ENCODE measurements around the gene TACR1. TPM values are rescaled to one million over a fixed set of nuclear protein-coding genes. Genes with fewer than 3 reads are reported as not detected.

TACR1 gene
- total RNA-seq, 1 experiment from 2014 or later: not detected

DNA sequence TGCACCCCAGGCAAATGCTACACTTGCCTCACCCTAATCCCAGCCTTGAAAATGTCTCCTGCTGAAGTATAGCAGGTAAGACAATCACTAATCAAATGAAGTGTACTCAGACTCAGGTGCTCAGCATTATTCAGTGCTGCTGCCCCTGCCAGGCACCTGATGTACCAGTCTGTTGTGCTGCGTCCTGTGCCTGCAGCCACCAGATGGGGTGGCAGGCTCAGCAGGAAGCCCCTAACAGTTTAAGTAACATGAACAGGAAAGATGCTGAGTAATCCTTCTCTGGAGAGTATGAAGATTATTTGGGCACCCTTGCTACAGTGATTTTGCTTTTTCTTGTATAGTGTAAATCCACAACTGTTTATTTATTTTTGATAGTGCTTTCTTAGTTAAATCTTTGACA is 69.1 kb downstream of the TACR1 start:
- Histone ChIP-seq H3K9me2 (ENCODE audit: insufficient read depth) (no peaks in the 10 kb centered on the region), H3K27ac (no peak overlapping the region), H3K27me3 (ENCODE audit: insufficient read depth, low read depth) (no peaks in the 10 kb centered on the region), H3K4me3 (no peak overlapping the region), H3K4me1 (replicated peaks; ENCODE audit: insufficient read depth) (no peaks in the 10 kb centered on the region), H2AFZ (no peak overlapping the region), H3K4me2 (no peak overlapping the region), H3F3A (ENCODE audit: insufficient read depth, low read depth) (no peaks in the 10 kb centered on the region), H3K79me2 (ENCODE audit: low read depth) (no peaks in the 10 kb centered on the region), H3K9me3 (ENCODE audit: insufficient read depth, low read depth) (no peaks in the 10 kb centered on the region; the same call in 1 of the 2 replicates), H3K36me3 (ENCODE audit: low read depth) (no peaks in the 10 kb centered on the region), H4K20me1 (ENCODE audit: insufficient read depth) (no peaks in the 10 kb centered on the region)
- TF ChIP-seq, protein P1, sequence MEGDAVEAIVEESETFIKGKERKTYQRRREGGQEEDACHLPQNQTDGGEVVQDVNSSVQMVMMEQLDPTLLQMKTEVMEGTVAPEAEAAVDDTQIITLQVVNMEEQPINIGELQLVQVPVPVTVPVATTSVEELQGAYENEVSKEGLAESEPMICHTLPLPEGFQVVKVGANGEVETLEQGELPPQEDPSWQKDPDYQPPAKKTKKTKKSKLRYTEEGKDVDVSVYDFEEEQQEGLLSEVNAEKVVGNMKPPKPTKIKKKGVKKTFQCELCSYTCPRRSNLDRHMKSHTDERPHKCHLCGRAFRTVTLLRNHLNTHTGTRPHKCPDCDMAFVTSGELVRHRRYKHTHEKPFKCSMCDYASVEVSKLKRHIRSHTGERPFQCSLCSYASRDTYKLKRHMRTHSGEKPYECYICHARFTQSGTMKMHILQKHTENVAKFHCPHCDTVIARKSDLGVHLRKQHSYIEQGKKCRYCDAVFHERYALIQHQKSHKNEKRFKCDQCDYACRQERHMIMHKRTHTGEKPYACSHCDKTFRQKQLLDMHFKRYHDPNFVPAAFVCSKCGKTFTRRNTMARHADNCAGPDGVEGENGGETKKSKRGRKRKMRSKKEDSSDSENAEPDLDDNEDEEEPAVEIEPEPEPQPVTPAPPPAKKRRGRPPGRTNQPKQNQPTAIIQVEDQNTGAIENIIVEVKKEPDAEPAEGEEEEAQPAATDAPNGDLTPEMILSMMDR (conservative IDR thresholded peaks at IDR 0.05): peak; percentile 42
- no peak for TF ChIP-seq EZH2 (IDR thresholded peaks at IDR 0.05; ENCODE audit: low read depth)
- no peak for DNase-seq
- intact Hi-C loops (cut with micrococcal nuclease; ENCODE audit: unreplicated experiment): loop anchor here (1.0 kb wide), 1 partner anchor 274 kb away; no protein-coding TSS in a partner anchor
- POLR2A ChIA-PET (ENCODE audit: unreplicated experiment): interaction anchor here (0.6 kb wide), 1 partner anchor 30 kb away, joined by 6 read pairs; no protein-coding TSS in a partner anchor
- BruUV-seq (replicated peaks): no TSS peak
- CTCF ChIA-PET: no interaction called here

DNA sequence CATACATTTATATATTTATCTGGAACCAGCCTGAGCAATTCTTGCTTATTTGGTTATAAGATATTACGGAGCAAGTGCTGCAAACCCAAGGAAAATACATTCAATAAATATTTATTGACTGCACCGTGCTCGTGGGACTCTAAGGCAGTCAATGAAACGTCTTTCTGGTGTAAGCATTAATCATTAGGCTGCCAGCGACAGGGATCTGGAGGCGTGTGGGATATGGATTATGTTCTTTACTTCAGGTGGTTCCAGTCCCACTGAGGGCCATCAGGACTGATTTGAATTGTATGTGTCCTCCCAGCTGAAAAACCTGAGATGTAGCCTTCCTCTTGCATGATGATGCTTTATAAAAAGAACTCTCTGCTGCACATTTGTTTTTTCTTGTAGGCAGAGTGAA is 75.4 kb downstream of the TACR1 start:
- Histone ChIP-seq H3K79me2 (ENCODE audit: low read depth) (no peaks in the 10 kb centered on the region), H3K27me3 (ENCODE audit: insufficient read depth, low read depth) (no peaks in the 10 kb centered on the region), H3K4me1 (replicated peaks; ENCODE audit: insufficient read depth) (no peaks in the 10 kb centered on the region), H4K20me1 (ENCODE audit: insufficient read depth) (no peaks in the 10 kb centered on the region), H3K4me2 (no peak overlapping the region), H2AFZ (no peak overlapping the region), H3K9me2 (ENCODE audit: insufficient read depth) (no peaks in the 10 kb centered on the region), H3K4me3 (no peak overlapping the region), H3K27ac (no peak overlapping the region), H3K36me3 (ENCODE audit: low read depth) (no peaks in the 10 kb centered on the region), H3K9me3 (ENCODE audit: insufficient read depth, low read depth) (no peaks in the 10 kb centered on the region; the same call in 1 of the 2 replicates), H3F3A (ENCODE audit: insufficient read depth, low read depth) (no peaks in the 10 kb centered on the region)
- intact Hi-C loops (cut with micrococcal nuclease; ENCODE audit: unreplicated experiment): no loop called here
- POLR2A ChIA-PET (ENCODE audit: unreplicated experiment): no interaction called here
- no peak for DNase-seq
- TF ChIP-seq, protein P1 (conservative IDR thresholded peaks at IDR 0.05): no peak
- TF ChIP-seq EZH2 (IDR thresholded peaks at IDR 0.05; ENCODE audit: low read depth): no peak
- CTCF ChIA-PET: no interaction called here
- BruUV-seq (replicated peaks): no TSS peak

DNA sequence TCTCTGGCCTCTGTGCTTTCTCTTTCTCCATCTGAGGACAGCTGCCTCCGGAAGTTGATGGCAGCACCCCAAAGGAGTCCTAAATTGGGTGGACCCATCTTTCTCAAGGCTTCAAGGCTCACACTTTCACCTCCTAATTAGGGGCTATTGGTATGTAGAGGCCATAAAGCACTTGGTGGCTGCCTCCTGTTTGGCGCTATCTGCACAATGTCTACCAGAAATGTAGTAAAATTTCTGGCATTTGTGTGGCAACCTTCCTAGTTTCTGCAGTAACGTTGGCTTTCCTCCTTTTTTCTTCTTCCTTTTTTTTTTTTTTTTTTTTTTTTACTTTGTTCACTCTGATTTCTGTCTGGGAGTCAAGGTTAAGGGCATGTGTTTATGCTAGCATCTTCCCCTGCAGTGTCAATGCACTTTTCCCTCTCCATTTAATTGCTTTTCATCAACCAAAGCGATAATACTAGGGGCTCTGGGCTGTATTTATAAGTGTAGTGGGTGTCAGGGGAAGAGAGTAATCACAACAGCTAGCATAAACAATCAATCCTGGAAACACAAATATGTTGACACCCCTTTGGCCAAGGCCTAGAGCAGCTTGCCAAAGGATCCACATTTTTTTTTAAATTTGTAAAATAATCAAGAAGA is 86.0 kb downstream of the TACR1 start:
- no peaks in the 10 kb centered on the region for H4K20me1 ChIP-seq (ENCODE audit: insufficient read depth)
- no peak overlapping the region for H3K4me3 ChIP-seq
- no peak overlapping the region for H3K27ac ChIP-seq
- BruUV-seq (replicated peaks): no TSS peak
- H3K4me2 ChIP-seq: no peak overlapping the region
- DNase-seq: no peak
- intact Hi-C loops (cut with micrococcal nuclease; ENCODE audit: unreplicated experiment): no loop called here
- no peak overlapping the region for H2AFZ ChIP-seq
- POLR2A ChIA-PET (ENCODE audit: unreplicated experiment): no interaction called here
- H3K27me3 ChIP-seq (ENCODE audit: insufficient read depth, low read depth): no peaks in the 10 kb centered on the region
- no peaks in the 10 kb centered on the region for H3K36me3 ChIP-seq (ENCODE audit: low read depth)
- H3K79me2 ChIP-seq (ENCODE audit: low read depth): no peaks in the 10 kb centered on the region
- CTCF ChIA-PET: no interaction called here
- no peaks in the 10 kb centered on the region for H3K9me3 ChIP-seq (ENCODE audit: insufficient read depth, low read depth)
- no peaks in the 10 kb centered on the region for H3K4me1 ChIP-seq (replicated peaks; ENCODE audit: insufficient read depth)
- H3K9me2 ChIP-seq (ENCODE audit: insufficient read depth): no peaks in the 10 kb centered on the region
- peaks cover 5% of the 10 kb centered on the region; the same call in 1 of the 2 replicates for H3F3A ChIP-seq (ENCODE audit: insufficient read depth, low read depth)
- TF ChIP-seq, protein P1 (conservative IDR thresholded peaks at IDR 0.05): no peak
- no peak for TF ChIP-seq EZH2 (IDR thresholded peaks at IDR 0.05; ENCODE audit: low read depth)
